ENCODE data around the gene SFMBT2.

- TF ChIP-seq, protein P1, sequence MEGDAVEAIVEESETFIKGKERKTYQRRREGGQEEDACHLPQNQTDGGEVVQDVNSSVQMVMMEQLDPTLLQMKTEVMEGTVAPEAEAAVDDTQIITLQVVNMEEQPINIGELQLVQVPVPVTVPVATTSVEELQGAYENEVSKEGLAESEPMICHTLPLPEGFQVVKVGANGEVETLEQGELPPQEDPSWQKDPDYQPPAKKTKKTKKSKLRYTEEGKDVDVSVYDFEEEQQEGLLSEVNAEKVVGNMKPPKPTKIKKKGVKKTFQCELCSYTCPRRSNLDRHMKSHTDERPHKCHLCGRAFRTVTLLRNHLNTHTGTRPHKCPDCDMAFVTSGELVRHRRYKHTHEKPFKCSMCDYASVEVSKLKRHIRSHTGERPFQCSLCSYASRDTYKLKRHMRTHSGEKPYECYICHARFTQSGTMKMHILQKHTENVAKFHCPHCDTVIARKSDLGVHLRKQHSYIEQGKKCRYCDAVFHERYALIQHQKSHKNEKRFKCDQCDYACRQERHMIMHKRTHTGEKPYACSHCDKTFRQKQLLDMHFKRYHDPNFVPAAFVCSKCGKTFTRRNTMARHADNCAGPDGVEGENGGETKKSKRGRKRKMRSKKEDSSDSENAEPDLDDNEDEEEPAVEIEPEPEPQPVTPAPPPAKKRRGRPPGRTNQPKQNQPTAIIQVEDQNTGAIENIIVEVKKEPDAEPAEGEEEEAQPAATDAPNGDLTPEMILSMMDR (IDR thresholded peaks at IDR 0.05; ENCODE audit: low read depth, low read length, poor library complexity, severe bottlenecking), result no peak
- no peak for TF ChIP-seq EZH2phosphoT487 (IDR thresholded peaks at IDR 0.05; ENCODE audit: borderline replicate concordance, low read length)
These were observed 105.8 kb downstream of the SFMBT2 start for GRCh38 chr10:7305053-7305452.
